Lower leg skin (tissue), 3 donors: ENCODE results near the gene SRRM3.
"Not testable (repeated sequence)": the region's sequence is repeated elsewhere in the genome, so short reads cannot be mapped to it uniquely, and the experiment has no call there.

Experiments used
- CTCF ChIP-seq, 3 donors: fragments of 450-650 bp; IDR thresholded peaks; one replicate each; pipeline ENCODE4 v1.5.1; 2016; ENCODE audit warnings: antibody characterized with exemption in 3 of 3, mild to moderate bottlenecking in 3 of 3, moderate library complexity in 2 of 3
- POLR2A ChIP-seq, 2 donors: fragments of 450-650 bp; IDR thresholded peaks; one replicate each; pipeline ENCODE4 v1.6.1; 2016 to 2017; ENCODE audit warnings: antibody characterized with exemption in 2 of 2, mild to moderate bottlenecking in 1 of 2, moderate library complexity in 1 of 2

GRCh38 chr7:76311838-76312237 lies 110.1 kb downstream of the SRRM3 start:
- not testable (repeated sequence) for TF ChIP-seq CTCF, POLR2A (IDR thresholded peaks at IDR 0.05)
